ENCODE measurements around the gene MTMR3.

GRCh38 chr22:30064172-30064571, 181.2 kb downstream of the MTMR3 start:
- TF ChIP-seq CTCF (IDR thresholded peaks at IDR 0.05) (no peak), POLR2A (IDR thresholded peaks at IDR 0.05) (no peak)

All from adrenal gland (tissue), 5 donors.